K562 (cell line): ENCODE results near the gene NEK4. TPM values are rescaled to one million over a fixed set of nuclear protein-coding genes. Genes with fewer than 3 reads are reported as not detected.

Experiments used
- ATAC-seq: fragments of 200-7000 bp; cut with Tn5 transposase; 3 replicates; pipeline ENCODE4 v1.9.1; 2020; ENCODE audit warnings: moderate library complexity
- BruUV-seq: library from RNA; stranded (reverse); fragments of 400-500 nt; replicated peaks from 2 replicates; lab custom pipeline; 2021; lab: Mats Ljungman, UMichigan
- CTCF ChIA-PET: fragments of 300-600 bp; formaldehyde crosslinking; extraction: SDS; loops from one replicate; lab custom pipeline; 2021; ENCODE audit warnings: low intra/inter-chr PET ratio; lab: Yijun Ruan, JAX
- POLR2A ChIA-PET: fragments of 300-600, 350-650 bp; sonication (Branson Sonifier 250); formaldehyde crosslinking; extraction: SDS; loops from one replicate; lab custom pipeline; 2021; ENCODE audit warnings: antibody characterized with exemption, inconsistent platforms; lab: Yijun Ruan, JAX
- DNase-seq, 4 experiments: peaks; one replicate each; pipeline versions ENCODE4 v3.0.0 to v3.0.0-alpha.2; 2011 to 2018; ENCODE audit warnings: low spot score in 3 of 4, mixed read lengths in 3 of 4; ENCODE audit errors: extremely low read depth in 1 of 4
- FAIRE-seq: peaks from 2 replicates; lab custom pipeline; 2011; peaks lifted over from hg19 to GRCh38; lab: Jason Lieb, UNC
- H2AFZ ChIP-seq: 2 replicates; pipeline ENCODE4 v1.6.0; 2011; ENCODE audit warnings: low read depth, low read length, control low read depth, inconsistent platforms
- H3K27ac ChIP-seq: fragments of 200-600 bp; 3 replicates; pipeline ENCODE4 v1.8.0; 2011; ENCODE audit warnings: low read depth, mild to moderate bottlenecking, control low read depth, inconsistent platforms, low read length, moderate library complexity, mixed read lengths; ENCODE audit errors: extremely low read depth
- H3K27me3 ChIP-seq, 2 experiments: fragments of 300-600 bp in 1 of 2; 2 replicates in 1 of 2; 3 replicates in 1 of 2; pipeline versions ENCODE4 v1.6.0 to v1.8.0; 2011; ENCODE audit warnings: inconsistent platforms in 2 of 2, low read length in 2 of 2, mild to moderate bottlenecking in 1 of 2, mixed read lengths in 1 of 2, moderate library complexity in 1 of 2; ENCODE audit not compliant: control insufficient read depth in 2 of 2, insufficient read depth in 2 of 2
- H3K36me3 ChIP-seq: fragments of 300-600 bp; 3 replicates; pipeline ENCODE4 v1.8.0; 2011; ENCODE audit warnings: mild to moderate bottlenecking, low read length, inconsistent platforms; ENCODE audit not compliant: control insufficient read depth, insufficient read depth
- H3K4me1 ChIP-seq, 2 experiments: fragments of 200-600 bp in 1 of 2; replicated peaks in 1 of 2; 2 replicates in 1 of 2; 3 replicates in 1 of 2; pipeline versions ENCODE4 v1.5.1 to v1.8.0; 2011; ENCODE audit warnings: inconsistent platforms in 2 of 2, low read length in 2 of 2, mild to moderate bottlenecking in 1 of 2, mixed read lengths in 1 of 2, moderate library complexity in 1 of 2; ENCODE audit not compliant: control insufficient read depth in 2 of 2, insufficient read depth in 2 of 2
- H3K4me2 ChIP-seq: 2 replicates; pipeline ENCODE4 v1.6.1; 2011; ENCODE audit warnings: low read length, control low read depth, inconsistent platforms, mixed read lengths; ENCODE audit not compliant: insufficient read depth
- H3K4me3 ChIP-seq: fragments of 200-600 bp; sonication (generic), shearing (Covaris generic); 2 replicates; pipeline ENCODE4 v1.5.1; 2016; ENCODE audit warnings: control low read depth, inconsistent platforms
- H3K79me2 ChIP-seq: fragments of 200-600 bp; 3 replicates; pipeline ENCODE4 v1.8.0; 2011; ENCODE audit warnings: low read length, inconsistent platforms; ENCODE audit not compliant: control insufficient read depth, insufficient read depth
- H3K9ac ChIP-seq, 2 experiments: 2 replicates each; pipeline versions ENCODE4 v1.6.0 to v1.6.1; 2011; ENCODE audit warnings: low read depth in 2 of 2, low read length in 2 of 2, control low read depth in 1 of 2, inconsistent platforms in 1 of 2, mild to moderate bottlenecking in 1 of 2, mixed read lengths in 1 of 2; ENCODE audit not compliant: insufficient read depth in 1 of 2
- H3K9me1 ChIP-seq: one replicate; pipeline ENCODE4 v1.6.0; 2011; ENCODE audit warnings: inconsistent platforms, mild to moderate bottlenecking, low read length, moderate library complexity; ENCODE audit not compliant: control insufficient read depth, insufficient read depth
- H3K9me3 ChIP-seq: replicated peaks from 2 replicates; pipeline ENCODE4 v1.5.1; 2011; ENCODE audit warnings: low read depth, low read length, inconsistent platforms; ENCODE audit not compliant: control insufficient read depth, insufficient read depth
- H4K20me1 ChIP-seq: replicated peaks from 2 replicates; pipeline ENCODE4 v1.6.1; 2011; ENCODE audit warnings: low read length, inconsistent platforms, mixed read lengths; ENCODE audit not compliant: control insufficient read depth, insufficient read depth
- ARID2 ChIP-seq: fragments of 450-650 bp; IDR thresholded peaks from 2 replicates; pipeline ENCODE4 v1.6.1; 2017; ENCODE audit warnings: antibody characterized with exemption, mild to moderate bottlenecking
- BMI1 ChIP-seq: fragments of 150-350 bp; IDR thresholded peaks from 2 replicates; pipeline ENCODE4 v1.6.1; 2014; ENCODE audit warnings: low read length
- FIP1L1 ChIP-seq: fragments of 200-400 bp; formaldehyde crosslinking; IDR thresholded peaks from 2 replicates; pipeline ENCODE4 v1.6.1; 2018; ENCODE audit warnings: mild to moderate bottlenecking, low read depth, low read length; ENCODE audit not compliant: poor library complexity, severe bottlenecking
- GABPB2 ChIP-seq: fragments of 250-450 bp; sonication (Bioruptor Pico); conservative IDR thresholded peaks from 2 replicates; pipeline ENCODE4 v1.5.1; 2021; ENCODE audit warnings: mild to moderate bottlenecking
- HDGF ChIP-seq: fragments of 450-650 bp; IDR thresholded peaks from 2 replicates; pipeline ENCODE4 v1.6.1; 2016
- HEY1 ChIP-seq: fragments of 250-450 bp; sonication (Bioruptor Pico); IDR thresholded peaks from 2 replicates; pipeline ENCODE4 v1.5.0; 2020; ENCODE audit warnings: mild to moderate bottlenecking, moderate library complexity, borderline replicate concordance
- KLF13 ChIP-seq: fragments of 450-650 bp; IDR thresholded peaks from 2 replicates; pipeline ENCODE4 v1.6.1; 2016; ENCODE audit warnings: missing genetic modification characterization, low read depth, mild to moderate bottlenecking, missing compliant biosample characterization, moderate library complexity, borderline replicate concordance
- MAFK ChIP-seq: IDR thresholded peaks from 2 replicates; pipeline ENCODE4 v1.6.1; 2011; ENCODE audit warnings: low read length, improper control_type of control experiment
- MED1 ChIP-seq: sonication (generic); formaldehyde crosslinking; IDR thresholded peaks from 2 replicates; pipeline ENCODE4 v1.8.1; 2023; ENCODE audit warnings: missing genetic modification reagents, borderline replicate concordance
- YBX1 ChIP-seq: fragments of 450-650 bp; IDR thresholded peaks from 2 replicates; pipeline ENCODE4 v1.7.1; 2016; ENCODE audit warnings: mild to moderate bottlenecking
- ZNF212 ChIP-seq: fragments of 450-650 bp; formaldehyde crosslinking; IDR thresholded peaks from 2 replicates; pipeline ENCODE4 v1.4.0; 2020; ENCODE audit warnings: mild to moderate bottlenecking
- ZNF24 ChIP-seq: fragments of 450-650 bp; IDR thresholded peaks from 2 replicates; pipeline ENCODE4 v1.6.1; 2016
- ZNF445 ChIP-seq: fragments of 250-450 bp; sonication (Bioruptor Pico); IDR thresholded peaks from 2 replicates; pipeline ENCODE4 v1.4.0; 2020; ENCODE audit warnings: low read depth, mild to moderate bottlenecking, moderate library complexity
- WGBS: fragments of 100-300 bp; shearing (Covaris generic); methylation state at CpG from one replicate; pipeline ENCODE4 v1.1.6; 2016; ENCODE audit warnings: low coverage, mixed read lengths; ENCODE audit not compliant: insufficient coverage; ENCODE audit errors: missing lambda C conversion rate; 5-methylcytosine and 5-hydroxymethylcytosine counted together
- in situ Hi-C: fragments of 300-500 bp; cut with MboI; formaldehyde crosslinking; loops from 4 replicates; pipeline ENCODE4 v1.15.0; 2018; ENCODE audit warnings: inconsistent platforms, mixed read lengths
- intact Hi-C: fragments of 100-400 bp; cut with micrococcal nuclease; formaldehyde crosslinking; loops from 2 replicates; pipeline ENCODE4 v1.14.2; 2022
- polyA plus RNA-seq, 8 experiments: library from polyadenylated mRNA; depleted of rRNA in 4 of 8; stranded (reverse) in 5 of 8; unstranded in 3 of 8; fragments of >200 nt; fragmentation: Nextera tagmentation in 2 of 8; fragmentation: Illumina TruSeq in 1 of 8; extraction: Ambion mirVana in 2 of 8; extraction: Trizol in 1 of 8; gene quantifications; 2 replicates each; pipeline versions ENCODE4 v1.2.1 to v1.2.3, GENCODE V29; 2011 to 2014; ENCODE audit warnings: inconsistent platforms in 1 of 8, missing spikeins in 1 of 8
- total RNA-seq, 7 experiments: library from RNA; depleted of rRNA in 6 of 7; stranded (reverse); fragments of >200 nt in 6 of 7; fragmentation: Illumina TruSeq in 2 of 7; extraction: Trizol in 2 of 7; gene quantifications; 2 replicates each; pipeline versions ENCODE4 v1.2.1 to v1.2.3, GENCODE V29; 2011 to 2021; ENCODE audit warnings: low replicate concordance in 1 of 7
- TF ChIP-seq, protein P1 (sequence below): fragments of 450-650 bp; IDR thresholded peaks from 2 replicates; pipeline ENCODE4 v1.6.1; 2016; ENCODE audit warnings: antibody characterized with exemption

The NEK4 gene
- total and polyA plus RNA-seq, 9 of the 15 experiments (the other 6 are each of a cell fraction or from before 2014, with no cell fraction given): 5.8 to 23.1 (median 16.6) TPM

DNA sequence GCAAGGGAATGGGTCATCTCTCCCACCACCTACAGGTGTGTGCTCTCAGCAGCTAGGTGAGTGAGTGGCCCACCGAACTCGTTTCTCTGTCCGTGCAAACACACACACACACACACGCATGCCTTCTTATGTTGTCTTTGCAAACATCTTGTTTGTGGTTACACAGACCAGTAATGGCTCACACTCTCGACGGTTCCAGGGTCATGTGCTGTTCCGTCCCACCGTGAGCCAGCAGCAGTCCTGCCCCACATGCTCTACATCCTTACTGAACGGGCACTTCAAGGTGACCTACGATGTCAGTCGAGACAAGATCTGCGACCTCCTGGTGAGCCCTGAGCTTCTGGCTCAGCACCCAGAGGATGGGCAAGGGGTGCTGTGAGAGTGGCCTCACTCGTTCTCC is 11.0 kb upstream of the NEK4 start:
- ChIA-PET CTCF (no interaction called here), POLR2A (interaction anchor here (1.3 kb wide), 1 partner anchor 11 kb away, joined by 6 read pairs; the partner anchor contains the start of gene NEK4)
- no peak for TF ChIP-seq HDGF
- TF ChIP-seq, protein P1, sequence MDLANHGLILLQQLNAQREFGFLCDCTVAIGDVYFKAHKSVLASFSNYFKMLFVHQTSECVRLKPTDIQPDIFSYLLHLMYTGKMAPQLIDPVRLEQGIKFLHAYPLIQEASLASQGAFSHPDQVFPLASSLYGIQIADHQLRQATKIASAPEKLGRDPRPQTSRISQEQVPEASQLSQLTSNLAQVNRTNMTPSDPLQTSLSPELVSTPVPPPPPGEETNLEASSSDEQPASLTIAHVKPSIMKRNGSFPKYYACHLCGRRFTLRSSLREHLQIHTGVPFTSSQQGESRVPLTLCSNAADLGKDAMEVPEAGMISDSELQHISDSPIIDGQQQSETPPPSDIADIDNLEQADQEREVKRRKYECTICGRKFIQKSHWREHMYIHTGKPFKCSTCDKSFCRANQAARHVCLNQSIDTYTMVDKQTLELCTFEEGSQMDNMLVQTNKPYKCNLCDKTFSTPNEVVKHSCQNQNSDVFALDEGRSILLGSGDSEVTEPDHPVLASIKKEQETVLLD: no peak
- TF ChIP-seq ZNF24: no peak
- no peak for TF ChIP-seq BMI1
- TF ChIP-seq KLF13: no peak
- no peak for TF ChIP-seq FIP1L1
- TF ChIP-seq ARID2: no peak
- no peak for TF ChIP-seq HEY1 (CRISPR knock-in tag)
- TF ChIP-seq ZNF212 (CRISPR knock-in tag): no peak
- TF ChIP-seq GABPB2 (CRISPR knock-in tag): no peak
- no peak for TF ChIP-seq YBX1
- TF ChIP-seq MAFK: no peak
- no peak for TF ChIP-seq ZNF445 (CRISPR knock-in tag)
- TF ChIP-seq MED1 (CRISPR knock-in tag): no peak
- H3K4me1 ChIP-seq: no peaks in the 10 kb centered on the region; a peak in 1 of 5 replicates
- no TSS peak for BruUV-seq
- no peaks in the 10 kb centered on the region for H4K20me1 ChIP-seq
- no peaks in the 10 kb centered on the region for H3K36me3 ChIP-seq
- no peak overlapping the region for H3K9ac ChIP-seq
- H3K79me2 ChIP-seq: no peaks in the 10 kb centered on the region
- intact Hi-C loops (no loop called here), in situ Hi-C loops (no loop called here)
- 4% methylated on average over 13 of the region's 13 CpGs for WGBS
- no peak for FAIRE-seq
- H3K4me3 ChIP-seq: no peak overlapping the region
- H3K27me3 ChIP-seq: peaks cover 0 to 35% of the 10 kb centered on the region in 2 experiments; a peak in 2 of 5 replicates
- no peak for ATAC-seq
- no peak overlapping the region for H3K27ac ChIP-seq
- H3K4me2 ChIP-seq: no peak overlapping the region
- no peak overlapping the region for H2AFZ ChIP-seq
- no peaks in the 10 kb centered on the region for H3K9me3 ChIP-seq
- no peaks in the 10 kb centered on the region for H3K9me1 ChIP-seq
- DNase-seq: no peak
